CD14-positive monocyte (primary cell): ENCODE results near the gene USP20. TPM values are rescaled to one million over a fixed set of nuclear protein-coding genes. Genes with fewer than 3 reads are reported as not detected.

Experiments
- DNase-seq, 3 donors: peaks; one replicate each; pipeline ENCODE4 v3.0.0-alpha.2; 2011 to 2022
- H2AFZ ChIP-seq: 2 replicates; pipeline ENCODE4 v1.6.0; 2012; ENCODE audit warnings: mild to moderate bottlenecking, low read depth, low read length, inconsistent platforms; ENCODE audit not compliant: insufficient read depth, poor library complexity, severe bottlenecking
- H3K27ac ChIP-seq, 2 donors: 1 replicate in 1 of 2; 2 replicates in 1 of 2; pipeline ENCODE4 v1.5.1; 2012 to 2013; ENCODE audit warnings: low read length in 2 of 2, control low read depth in 1 of 2, inconsistent platforms in 1 of 2, low read depth in 1 of 2, mild to moderate bottlenecking in 1 of 2
- H3K27me3 ChIP-seq, 2 donors: one replicate each; pipeline versions ENCODE4 v1.6.0 to v1.6.1; 2011 to 2013; ENCODE audit warnings: low read length in 2 of 2; ENCODE audit not compliant: control insufficient read depth in 2 of 2, insufficient read depth in 2 of 2
- H3K36me3 ChIP-seq, 2 donors: replicated peaks in 1 of 2; 1 replicate in 1 of 2; 2 replicates in 1 of 2; pipeline versions ENCODE4 v1.5.1 to v1.6.1; 2012 to 2013; ENCODE audit warnings: low read length in 2 of 2, control low read depth in 1 of 2, inconsistent platforms in 1 of 2, mild to moderate bottlenecking in 1 of 2; ENCODE audit not compliant: insufficient read depth in 2 of 2, control insufficient read depth in 1 of 2
- H3K4me1 ChIP-seq, 2 donors: 1 replicate in 1 of 2; 2 replicates in 1 of 2; pipeline versions ENCODE4 v1.5.1 to v1.6.1; 2012 to 2013; ENCODE audit warnings: low read length in 2 of 2, control low read depth in 1 of 2, inconsistent platforms in 1 of 2, mild to moderate bottlenecking in 1 of 2, moderate library complexity in 1 of 2; ENCODE audit not compliant: insufficient read depth in 2 of 2, control insufficient read depth in 1 of 2
- H3K4me2 ChIP-seq: replicated peaks from 2 replicates; pipeline ENCODE3; 2012; ENCODE audit warnings: low read length, moderate library complexity, mild to moderate bottlenecking; ENCODE audit not compliant: poor library complexity, severe bottlenecking; ENCODE audit errors: extremely low read depth
- H3K4me3 ChIP-seq, 3 experiments: fragments of 200-600 bp in 1 of 3; sonication (generic) in 1 of 3; replicated peaks in 1 of 3; 1 replicate in 2 of 3; 2 replicates in 1 of 3; pipeline ENCODE4 v1.5.1; 2011 to 2013; ENCODE audit warnings: low read length in 3 of 3, mild to moderate bottlenecking in 3 of 3, control low read depth in 2 of 3, low read depth in 2 of 3, inconsistent platforms in 1 of 3, moderate library complexity in 1 of 3
- H3K79me2 ChIP-seq: 2 replicates; pipeline ENCODE4 v1.6.0; 2012; ENCODE audit warnings: mild to moderate bottlenecking, control low read depth, inconsistent platforms, low read length, moderate library complexity; ENCODE audit not compliant: insufficient read depth
- H3K9ac ChIP-seq: 2 replicates; pipeline ENCODE4 v1.6.0; 2017; ENCODE audit warnings: low read length, mild to moderate bottlenecking; ENCODE audit not compliant: insufficient read depth, poor library complexity, severe bottlenecking
- H3K9me3 ChIP-seq, 2 donors: replicated peaks in 1 of 2; 1 replicate in 1 of 2; 2 replicates in 1 of 2; pipeline versions ENCODE4 v1.5.1 to v1.6.1; 2012 to 2013; ENCODE audit warnings: low read length in 2 of 2, control low read depth in 1 of 2; ENCODE audit not compliant: control insufficient read depth in 1 of 2, insufficient read depth in 1 of 2
- H4K20me1 ChIP-seq: 2 replicates; pipeline ENCODE4 v1.6.0; 2012; ENCODE audit warnings: mild to moderate bottlenecking, low read length, control low read depth, moderate library complexity; ENCODE audit not compliant: insufficient read depth
- H3K27ac Mint-ChIP-seq, 7 donors: one replicate each; pipeline ENCODE4 v1.8.0; 2020; ENCODE audit warnings: mild to moderate bottlenecking in 7 of 7, mixed read lengths in 7 of 7, moderate library complexity in 6 of 7, inconsistent platforms in 2 of 7
- H3K27me3 Mint-ChIP-seq, 3 donors: one replicate each; pipeline ENCODE4 v1.8.0; 2021 to 2022; ENCODE audit warnings: low read depth in 3 of 3, mild to moderate bottlenecking in 3 of 3, mixed read lengths in 3 of 3, moderate library complexity in 3 of 3, inconsistent platforms in 1 of 3
- H3K36me3 Mint-ChIP-seq, 2 donors: one replicate each; pipeline ENCODE4 v1.8.0; 2020; ENCODE audit warnings: mixed read lengths in 2 of 2, inconsistent platforms in 1 of 2, mild to moderate bottlenecking in 1 of 2
- H3K4me1 Mint-ChIP-seq: one replicate; pipeline ENCODE4 v1.8.0; 2020; ENCODE audit warnings: mild to moderate bottlenecking, mixed read lengths
- H3K4me3 Mint-ChIP-seq, 2 donors: one replicate each; pipeline ENCODE4 v1.8.0; 2020; ENCODE audit warnings: mild to moderate bottlenecking in 2 of 2, mixed read lengths in 2 of 2, moderate library complexity in 1 of 2
- H3K9me3 Mint-ChIP-seq, 7 donors: one replicate each; pipeline ENCODE4 v1.8.0; 2020 to 2022; ENCODE audit warnings: mixed read lengths in 7 of 7, mild to moderate bottlenecking in 6 of 7, moderate library complexity in 6 of 7, inconsistent platforms in 2 of 7
- WGBS: methylation state at CpG from one replicate; pipeline ENCODE4 v1.1.5; 2013; ENCODE audit warnings: missing lambda C conversion rate; ENCODE audit not compliant: insufficient coverage; 5-methylcytosine and 5-hydroxymethylcytosine counted together
- intact Hi-C, 2 donors: fragments of 100-400 bp; cut with micrococcal nuclease; formaldehyde crosslinking; loops; one replicate each; pipeline versions ENCODE4 v1.15.0 to v1.15.1; 2023
- polyA plus RNA-seq, 3 donors: library from polyadenylated mRNA; depleted of rRNA in 1 of 3; unstranded in 2 of 3; stranded (reverse) in 1 of 3; fragments of 300-500 nt in 2 of 3; fragments of >200 nt in 1 of 3; fragmentation: Illumina TruSeq in 2 of 3; gene quantifications; 1 replicate in 2 of 3; 2 replicates in 1 of 3; pipeline ENCODE4 v1.2.3, GENCODE V29; 2012 to 2021
- TF ChIP-seq, protein P1 (sequence below): fragments of 200-600 bp; IDR thresholded peaks from one replicate; pipeline ENCODE4 v1.8.0; 2022; ENCODE audit warnings: antibody characterized with exemption, mild to moderate bottlenecking

Gene USP20
- polyA plus RNA-seq, 3 donors: 2.7 to 30.0 (median 5.2) TPM

DNA sequence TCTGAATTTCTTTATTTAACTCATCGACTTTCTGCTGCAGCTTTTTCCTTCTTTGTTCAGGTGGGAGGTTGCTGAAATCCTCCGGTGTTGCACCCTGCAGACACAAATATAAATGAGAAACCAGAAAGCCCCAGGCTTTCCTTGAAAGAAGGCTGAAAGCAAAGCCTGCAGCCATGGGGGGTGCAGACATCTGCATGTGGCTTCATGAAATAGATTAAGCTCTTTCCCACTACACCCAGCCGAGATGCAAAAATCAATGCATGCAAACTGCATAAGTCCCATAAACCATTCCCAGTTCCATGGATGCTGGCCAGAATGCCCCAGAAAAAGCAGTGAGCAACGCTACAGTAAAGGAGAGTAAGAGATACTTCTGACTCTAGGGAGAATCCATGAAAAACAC is 73.6 kb downstream of the USP20 start:
- Histone ChIP-seq H3K9ac (no peak overlapping the region), H3K9me3 (no peaks in the 10 kb centered on the region), H3K27ac (peak overlapping the region in 1 of 2 donors; percentile 20), H3K4me1 (peaks cover 10 to 11% of the 10 kb centered on the region in 2 donors), H3K79me2 (peaks cover 14% of the 10 kb centered on the region), H3K4me2 (no peak overlapping the region), H4K20me1 (no peaks in the 10 kb centered on the region), H3K36me3 (peaks cover 55 to 86% of the 10 kb centered on the region in 2 donors), H2AFZ (no peak overlapping the region), H3K27me3 (no peaks in the 10 kb centered on the region), H3K4me3 (no peak overlapping the region)
- WGBS: no CpG with 5 or more reads among the region's 4 CpGs
- Mint-ChIP-seq H3K4me1 (peaks cover 12% of the 10 kb centered on the region), H3K27ac (no peak overlapping the region), H3K9me3 (peaks cover 0 to 2% (median 0%) of the 10 kb centered on the region in 7 donors), H3K4me3 (no peak overlapping the region), H3K27me3 (peaks cover 0 to 3% (median 1%) of the 10 kb centered on the region in 3 donors), H3K36me3 (peaks cover 62 to 88% of the 10 kb centered on the region in 2 donors)
- no peak for DNase-seq
- TF ChIP-seq, protein P1, sequence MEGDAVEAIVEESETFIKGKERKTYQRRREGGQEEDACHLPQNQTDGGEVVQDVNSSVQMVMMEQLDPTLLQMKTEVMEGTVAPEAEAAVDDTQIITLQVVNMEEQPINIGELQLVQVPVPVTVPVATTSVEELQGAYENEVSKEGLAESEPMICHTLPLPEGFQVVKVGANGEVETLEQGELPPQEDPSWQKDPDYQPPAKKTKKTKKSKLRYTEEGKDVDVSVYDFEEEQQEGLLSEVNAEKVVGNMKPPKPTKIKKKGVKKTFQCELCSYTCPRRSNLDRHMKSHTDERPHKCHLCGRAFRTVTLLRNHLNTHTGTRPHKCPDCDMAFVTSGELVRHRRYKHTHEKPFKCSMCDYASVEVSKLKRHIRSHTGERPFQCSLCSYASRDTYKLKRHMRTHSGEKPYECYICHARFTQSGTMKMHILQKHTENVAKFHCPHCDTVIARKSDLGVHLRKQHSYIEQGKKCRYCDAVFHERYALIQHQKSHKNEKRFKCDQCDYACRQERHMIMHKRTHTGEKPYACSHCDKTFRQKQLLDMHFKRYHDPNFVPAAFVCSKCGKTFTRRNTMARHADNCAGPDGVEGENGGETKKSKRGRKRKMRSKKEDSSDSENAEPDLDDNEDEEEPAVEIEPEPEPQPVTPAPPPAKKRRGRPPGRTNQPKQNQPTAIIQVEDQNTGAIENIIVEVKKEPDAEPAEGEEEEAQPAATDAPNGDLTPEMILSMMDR: no peak
- intact Hi-C loops: no loop called here

DNA sequence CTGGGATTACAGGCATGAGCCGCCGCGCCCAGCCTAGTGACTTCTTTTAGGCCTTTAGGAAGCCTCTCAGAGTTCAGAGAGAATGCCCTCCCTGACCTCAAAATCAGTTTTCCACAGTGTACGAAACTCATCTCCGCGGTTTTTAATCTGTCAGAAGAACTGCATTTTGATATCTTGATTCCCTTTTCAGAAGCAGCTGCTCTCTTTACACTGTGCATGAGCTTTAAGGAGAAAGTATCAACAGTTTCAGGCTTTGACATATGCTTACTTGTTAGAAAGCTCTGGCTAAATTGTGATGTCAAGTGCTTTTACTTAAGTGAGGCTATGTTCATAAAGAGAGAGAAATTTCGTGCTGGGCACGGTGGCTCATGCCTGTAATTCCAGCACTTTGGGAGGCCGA is 74.6 kb downstream of the USP20 start:
- Mint-ChIP-seq H3K36me3 (peaks cover 56 to 85% of the 10 kb centered on the region in 2 donors), H3K27ac (peak overlapping the region in 4 of 7 donors; percentile 25 to 77 (median 52)), H3K4me3 (no peak overlapping the region), H3K4me1 (peaks cover 12% of the 10 kb centered on the region), H3K9me3 (peaks cover 0 to 2% (median 0%) of the 10 kb centered on the region in 7 donors), H3K27me3 (peaks cover 0 to 3% (median 1%) of the 10 kb centered on the region in 3 donors)
- TF ChIP-seq, protein P1: no peak
- Histone ChIP-seq H3K4me2 (no peak overlapping the region), H3K27me3 (no peaks in the 10 kb centered on the region), H4K20me1 (no peaks in the 10 kb centered on the region), H3K4me1 (peaks cover 10 to 11% of the 10 kb centered on the region in 2 donors), H3K36me3 (peaks cover 47 to 82% of the 10 kb centered on the region in 2 donors), H2AFZ (no peak overlapping the region), H3K27ac (peak overlapping the region in 1 of 2 donors; percentile 15), H3K4me3 (no peak overlapping the region), H3K9me3 (no peaks in the 10 kb centered on the region), H3K9ac (no peak overlapping the region), H3K79me2 (peaks cover 13% of the 10 kb centered on the region)
- intact Hi-C loops: no loop called here
- no peak for DNase-seq
- 97% methylated on average over 7 of the region's 9 CpGs for WGBS
